OCI-LY7 (cell line): ENCODE results near the gene NEBL. TPM values are rescaled to one million over a fixed set of nuclear protein-coding genes. Genes with fewer than 3 reads are reported as not detected.

Experiments used
- BruUV-seq: library from RNA; stranded (reverse); fragments of 400-500 nt; replicated peaks from 2 replicates; lab custom pipeline; 2021; lab: Mats Ljungman, UMichigan
- CTCF ChIA-PET: fragments of 300-600 bp; sonication (Branson Sonifier 250); formaldehyde crosslinking; loops from one replicate; lab custom pipeline; 2022; ENCODE audit warnings: antibody characterized with exemption; ENCODE audit not compliant: unreplicated experiment; lab: Charles Lee
- POLR2A ChIA-PET: fragments of 300-600 bp; sonication (Branson Sonifier 250); formaldehyde crosslinking; loops from one replicate; lab custom pipeline; 2022; ENCODE audit warnings: antibody characterized with exemption; lab: Charles Lee
- DNase-seq: peaks from one replicate; pipeline ENCODE4 v3.0.0-alpha.2; 2015; ENCODE audit warnings: low spot score
- H2AFZ ChIP-seq: fragments of 200-600 bp; sonication (generic), shearing (Covaris generic); 2 replicates; pipeline ENCODE4 v1.6.1; 2014; ENCODE audit warnings: mild to moderate bottlenecking, antibody characterized with exemption, low read length, moderate library complexity
- H3K27ac ChIP-seq: fragments of 200-600 bp; sonication (generic); 2 replicates; pipeline ENCODE4 v1.5.1; 2014; ENCODE audit warnings: mixed run types, low read depth, mild to moderate bottlenecking, moderate library complexity, low read length, inconsistent platforms; ENCODE audit not compliant: poor library complexity, severe bottlenecking
- H3K36me3 ChIP-seq: fragments of 200-600 bp; sonication (generic); 2 replicates; pipeline ENCODE4 v1.6.1; 2014; ENCODE audit warnings: mild to moderate bottlenecking, antibody characterized with exemption, low read length, moderate library complexity, mixed read lengths; ENCODE audit not compliant: insufficient read depth
- H3K4me1 ChIP-seq: fragments of 200-600 bp; sonication (generic); 2 replicates; pipeline ENCODE4 v1.5.1; 2014; ENCODE audit warnings: mild to moderate bottlenecking, low read length; ENCODE audit not compliant: insufficient read depth, poor library complexity, severe bottlenecking
- H3K4me2 ChIP-seq: fragments of 200-600 bp; sonication (generic); 2 replicates; pipeline ENCODE4 v1.6.1; 2014; ENCODE audit warnings: mild to moderate bottlenecking, low read length
- H3K4me3 ChIP-seq: fragments of 200-600 bp; sonication (generic); 2 replicates; pipeline ENCODE4 v1.5.1; 2014; ENCODE audit warnings: mild to moderate bottlenecking, low read depth, low read length; ENCODE audit not compliant: poor library complexity, severe bottlenecking
- H3K79me2 ChIP-seq: fragments of 200-600 bp; sonication (generic); 2 replicates; pipeline ENCODE4 v1.6.1; 2016; ENCODE audit warnings: low read depth, mild to moderate bottlenecking, low read length, moderate library complexity, mixed read lengths; ENCODE audit not compliant: insufficient read depth
- H3K9me2 ChIP-seq: fragments of 200-600 bp; sonication (generic); 2 replicates; pipeline ENCODE4 v1.6.1; 2016; ENCODE audit warnings: mild to moderate bottlenecking, low read length, mixed read lengths; ENCODE audit not compliant: insufficient read depth
- H3K9me3 ChIP-seq: fragments of 200-600 bp; sonication (generic); 2 replicates; pipeline ENCODE4 v1.6.1; 2014; ENCODE audit warnings: mild to moderate bottlenecking, mixed run types, low read length, mixed read lengths
- H4K20me1 ChIP-seq: fragments of 200-600 bp; sonication (generic); 2 replicates; pipeline ENCODE4 v1.6.1; 2014; ENCODE audit warnings: mild to moderate bottlenecking, antibody characterized with exemption, low read length, moderate library complexity, mixed read lengths; ENCODE audit not compliant: insufficient read depth
- CTCF ChIP-seq: fragments of 200-600 bp; sonication (generic); conservative IDR thresholded peaks from 2 replicates; pipeline ENCODE4 v1.5.1; 2014; ENCODE audit warnings: mild to moderate bottlenecking, antibody characterized with exemption, low read length, moderate library complexity, mixed read lengths
- EZH2phosphoT487 ChIP-seq: fragments of 200-600 bp; sonication (generic); IDR thresholded peaks from 2 replicates; pipeline ENCODE4 v1.6.1; 2018; ENCODE audit warnings: low read depth, borderline replicate concordance, mild to moderate bottlenecking, mixed run types, antibody characterized with exemption, low read length, moderate library complexity, mixed read lengths
- intact Hi-C: fragments of 100-400 bp; cut with micrococcal nuclease; formaldehyde crosslinking; loops from one replicate; pipeline ENCODE4 v1.10.0; 2022; ENCODE audit not compliant: unreplicated experiment
- total RNA-seq, 2 experiments: library from RNA; depleted of rRNA in 1 of 2; stranded (reverse); fragments of >200 nt in 1 of 2; shearing (Covaris generic) in 1 of 2; gene quantifications; 2 replicates each; pipeline ENCODE4 v1.2.3, GENCODE V29; 2014 to 2022

Gene NEBL
- total RNA-seq, 2 experiments from 2014 or later = 1.1 TPM; not detected in 1

DNA sequence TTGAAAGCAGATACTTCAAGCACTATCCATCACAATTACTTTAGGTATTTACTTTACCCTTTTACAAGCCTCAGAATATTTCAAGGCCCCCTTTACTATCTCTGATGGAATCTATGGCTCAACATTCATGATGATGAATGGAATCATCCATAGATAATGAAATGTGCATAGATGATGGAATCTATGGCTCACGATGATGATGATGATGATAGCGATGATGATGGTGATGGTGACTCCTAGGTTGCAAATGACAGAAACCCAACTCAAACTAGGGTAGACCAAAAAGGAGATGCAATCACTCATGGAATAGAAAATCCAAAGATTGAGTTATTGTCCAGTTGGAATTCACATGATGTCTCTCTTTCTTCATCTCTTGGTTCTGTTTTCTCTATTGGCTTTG lies 55.7 kb downstream of the NEBL start:
- H3K27ac ChIP-seq = no peak overlapping the region
- no peaks in the 10 kb centered on the region for H3K9me3 ChIP-seq
- H4K20me1 ChIP-seq = no peaks in the 10 kb centered on the region
- CTCF ChIA-PET = no interaction called here
- no peaks in the 10 kb centered on the region for H3K4me1 ChIP-seq
- H3K4me3 ChIP-seq = no peak overlapping the region
- no peak overlapping the region for H2AFZ ChIP-seq
- no TSS peak for BruUV-seq
- no peaks in the 10 kb centered on the region for H3K9me2 ChIP-seq
- POLR2A ChIA-PET = no interaction called here
- DNase-seq = no peak
- H3K4me2 ChIP-seq = no peak overlapping the region
- no peaks in the 10 kb centered on the region for H3K79me2 ChIP-seq
- intact Hi-C loops = no loop called here
- TF ChIP-seq CTCF = no peak
- no peak for TF ChIP-seq EZH2phosphoT487
- no peaks in the 10 kb centered on the region for H3K36me3 ChIP-seq

- no peaks in the 10 kb centered on the region for H3K9me2 ChIP-seq
- no peaks in the 10 kb centered on the region for H3K79me2 ChIP-seq
- H3K4me2 ChIP-seq = no peak overlapping the region
- POLR2A ChIA-PET = interaction anchor here (1.0 kb wide), 1 partner anchor 10 kb away, joined by 4 read pairs; no protein-coding TSS in a partner anchor
- H3K4me1 ChIP-seq = no peaks in the 10 kb centered on the region
- intact Hi-C loops = no loop called here
- no peaks in the 10 kb centered on the region for H3K9me3 ChIP-seq
- no peak overlapping the region for H2AFZ ChIP-seq
- H3K27ac ChIP-seq = no peak overlapping the region
- no TSS peak for BruUV-seq
- TF ChIP-seq CTCF = no peak
- TF ChIP-seq EZH2phosphoT487 = no peak
- H3K4me3 ChIP-seq = no peak overlapping the region
- H4K20me1 ChIP-seq = no peaks in the 10 kb centered on the region
- CTCF ChIA-PET = no interaction called here
- no peak for DNase-seq
- no peaks in the 10 kb centered on the region for H3K36me3 ChIP-seq
These were observed 57.2 kb downstream of the NEBL start for GRCh38 chr10:20839910-20840309.

- Histone ChIP-seq H3K9me2 (no peaks in the 10 kb centered on the region), H3K36me3 (no peaks in the 10 kb centered on the region), H4K20me1 (no peaks in the 10 kb centered on the region), H3K27ac (no peak overlapping the region), H3K4me1 (no peaks in the 10 kb centered on the region), H3K4me3 (no peak overlapping the region), H3K79me2 (no peaks in the 10 kb centered on the region), H3K9me3 (no peaks in the 10 kb centered on the region), H2AFZ (no peak overlapping the region), H3K4me2 (no peak overlapping the region)
- no peak for TF ChIP-seq EZH2phosphoT487
- TF ChIP-seq CTCF = no peak
- no TSS peak for BruUV-seq
- CTCF ChIA-PET = no interaction called here
- DNase-seq = no peak
- POLR2A ChIA-PET = no interaction called here
- intact Hi-C loops = no loop called here
These were observed 58.0 kb downstream of the NEBL start for GRCh38 chr10:20839141-20839540.
